Pancreas (tissue), 10 donors: Measurements from ENCODE around the gene CDC34. TPM values are rescaled to one million over a fixed set of nuclear protein-coding genes. Genes with fewer than 3 reads are reported as not detected.

Experiments used
- ATAC-seq, 4 donors: fragments of 200-7000 bp; cut with Tn5 transposase; one replicate each; pipeline versions ENCODE4 v1.8.0 to v1.9.1; 2020; ENCODE audit warnings: mild to moderate bottlenecking in 4 of 4, moderate library complexity in 4 of 4
- DNase-seq, 6 donors: peaks; one replicate each; pipeline ENCODE4 v3.0.0-alpha.2; 2020
- FAIRE-seq: peaks from 2 replicates; lab custom pipeline; 2012; peaks lifted over from hg19 to GRCh38; lab: Jason Lieb, UNC
- H3K27ac ChIP-seq, 4 donors: fragments of 200-600 bp; sonication (generic); 1 replicate in 3 of 4; 2 replicates in 1 of 4; pipeline versions ENCODE4 v1.5.0 to v1.8.0; 2020
- H3K27me3 ChIP-seq, 4 donors: fragments of 200-600 bp; one replicate each; pipeline ENCODE4 v1.8.0; 2021
- H3K36me3 ChIP-seq, 3 donors: fragments of 200-600 bp; sonication (generic) in 1 of 3; one replicate each; pipeline versions ENCODE4 v1.5.0 to v1.8.0; 2020 to 2021
- H3K4me1 ChIP-seq, 3 donors: fragments of 200-600 bp; one replicate each; pipeline ENCODE4 v1.8.0; 2021
- H3K4me3 ChIP-seq, 4 donors: fragments of 200-600 bp; sonication (generic) in 2 of 4; one replicate each; pipeline versions ENCODE4 v1.5.0 to v1.8.0; 2020 to 2021
- H3K9me3 ChIP-seq, 4 donors: fragments of 200-600 bp; one replicate each; pipeline ENCODE4 v1.8.0; 2021
- CTCF ChIP-seq, 4 donors: fragments of 200-600 bp; sonication (generic) in 3 of 4; IDR thresholded peaks; one replicate each; pipeline versions ENCODE4 v1.5.0 to v1.8.0; 2021; ENCODE audit warnings: antibody characterized with exemption in 4 of 4
- WGBS, 2 donors: extraction: QIAGEN DNeasy Blood & Tissue Kit; methylation state at CpG; one replicate each; pipeline ENCODE4 v1.1.7; 2013; 5-methylcytosine and 5-hydroxymethylcytosine counted together
- intact Hi-C, 3 donors: fragments of 100-400 bp; cut with DNase I; formaldehyde crosslinking; loops; one replicate each; pipeline versions ENCODE4 v1.11.1 to v1.14.2; 2022
- polyA plus RNA-seq, 2 donors: library from polyadenylated mRNA; stranded (reverse); fragments of 200-250 nt; gene quantifications; one replicate each; pipeline ENCODE4 v1.2.3, GENCODE V29; 2013
- total RNA-seq, 6 donors: library from RNA; stranded (reverse); fragmentation: NEBNext Ultra II Directional in 4 of 6; extraction: Animal tissue kit (Norgen Biotek cat#: 25700) in 4 of 6; gene quantifications; one replicate each; pipeline versions ENCODE4 v1.2.1 to v1.2.4, GENCODE V29; 2021 to 2023
- donor health status: healthy with polysubstance abuse.
- donor health status: DM: no; HTN: no; CAD: no; lungs with moderate emphysema.
- donor health status: DM: no; HTN: no; CAD: no.
- donor health status: control.
- donor health status: control.
- donor health status: Bipolar disorder and iron deficiency.
- donor health status: DM: yes; HTN: yes; CAD: no.
- donor health status: DM: no; HTN: no; CAD: no.
- donor health status: DM: no; HTN: no; CAD: no.
- donor health status: DM: yes; HTN: yes; CAD: no.

The CDC34 gene
- total and polyA plus RNA-seq, 8 donors: 26.2 to 107 (median 45.6) TPM

DNA sequence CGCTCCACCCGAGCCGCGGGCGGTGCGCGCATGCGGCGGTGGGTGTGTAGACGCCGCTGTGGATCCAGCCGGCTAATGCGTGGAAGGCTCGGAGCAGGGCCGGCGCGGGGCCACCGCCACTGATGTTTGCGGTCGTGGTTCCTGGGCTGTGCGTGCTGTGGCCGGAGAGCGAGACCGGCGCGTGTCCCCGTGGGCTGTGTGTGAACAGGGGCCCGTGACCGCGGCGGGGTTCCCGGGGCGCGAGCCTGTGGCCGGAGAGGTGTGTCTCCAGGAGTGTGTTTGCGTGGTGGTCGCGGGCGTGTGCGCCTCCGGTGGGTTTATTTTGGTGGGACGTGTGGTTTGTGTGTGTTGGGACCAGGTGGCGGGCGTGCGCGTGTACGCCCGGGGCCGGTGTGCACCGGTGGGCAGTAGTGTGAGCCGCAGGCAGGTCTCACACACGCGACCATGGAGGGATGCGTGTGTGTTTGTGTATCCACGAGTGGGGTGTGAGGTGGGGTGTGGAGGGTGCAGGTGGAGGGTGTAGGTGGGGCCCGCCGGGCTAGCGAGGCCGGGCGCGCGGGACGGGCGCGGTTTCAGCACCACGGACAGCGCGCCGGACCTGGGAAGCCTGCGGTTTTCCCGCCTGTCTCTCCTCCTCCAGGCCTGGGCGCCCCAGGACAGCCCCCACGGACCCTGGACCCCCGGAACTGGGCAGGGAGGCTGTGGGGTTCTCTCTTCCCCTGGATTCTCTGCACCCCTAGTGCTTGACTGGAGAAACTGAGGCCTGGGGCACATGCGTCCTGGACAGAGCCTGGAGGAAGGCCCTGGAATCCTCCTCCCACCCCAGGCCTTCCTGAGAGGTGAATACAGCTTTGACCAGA, 59.8 kb downstream of the CDC34 start:
- no peak overlapping the region for H3K4me3 ChIP-seq
- intact Hi-C loops: no loop called here
- H3K27me3 ChIP-seq: peaks cover 0 to 13% (median 4%) of the 10 kb centered on the region in 4 donors
- FAIRE-seq (no peak), ATAC-seq (peak; percentile 42 to 78 (median 64)), DNase-seq (peak in 2 of 6 donors; percentile 77)
- 27 to 33% methylated on average over 73 to 75 of the region's 75 CpGs for WGBS, 2 donors
- peaks cover 0 to 9% (median 3%) of the 10 kb centered on the region in 3 donors for H3K4me1 ChIP-seq
- H3K36me3 ChIP-seq: no peaks in the 10 kb centered on the region
- H3K27ac ChIP-seq: no peak overlapping the region
- H3K9me3 ChIP-seq: no peaks in the 10 kb centered on the region
- TF ChIP-seq CTCF (IDR thresholded peaks at IDR 0.05): no peak

Other genes with a start within 250 kb of the CDC34 start
- gene PLPP2, start 240.4 kb upstream of the CDC34 start, total RNA-seq: 10 to 100 TPM; 15.7 to 44.0 (median 24.8) TPM
- 10 to 100 TPM; 67.3 to 93.8 TPM for gene PLPP2, start 240.4 kb upstream of the CDC34 start, polyA plus RNA-seq
- gene MIER2, start 187.0 kb upstream of the CDC34 start, total RNA-seq: 10 to 100 TPM in 2 of 6 donors, 1 to 10 TPM in 4; 6.9 to 12.9 (median 8.8) TPM
- 10 to 100 TPM; 18.9 to 20.1 TPM for gene MIER2, start 187.0 kb upstream of the CDC34 start, polyA plus RNA-seq
- gene C2CD4C, start 122.6 kb upstream of the CDC34 start, total RNA-seq: 1 to 10 TPM in 2 of 6 donors, under 1 TPM in 4; 0.16 to 1.3 (median 0.59) TPM
- gene C2CD4C, start 122.6 kb upstream of the CDC34 start, polyA plus RNA-seq: 1 to 10 TPM; 1.5 to 2.1 TPM
- 100 to 1,000 TPM in 3 of 6 donors, 10 to 100 TPM in 3; 76.2 to 130 (median 99.9) TPM for gene SHC2, start 70.7 kb upstream of the CDC34 start, total RNA-seq
- 100 to 1,000 TPM; 257 to 382 TPM for gene SHC2, start 70.7 kb upstream of the CDC34 start, polyA plus RNA-seq
- gene MADCAM1, start 35.3 kb upstream of the CDC34 start, total RNA-seq: 1 to 10 TPM in 4 of 6 donors, under 1 TPM in 2; 0.66 to 4.2 (median 1.2) TPM
- 1 to 10 TPM; 2.5 to 7.5 TPM for gene MADCAM1, start 35.3 kb upstream of the CDC34 start, polyA plus RNA-seq
- gene TPGS1, start 24.3 kb upstream of the CDC34 start, total RNA-seq: 10 to 100 TPM in 4 of 6 donors, 1 to 10 TPM in 2; 8.8 to 16.2 (median 10.7) TPM
- 10 to 100 TPM; 14.3 to 29.7 TPM for gene TPGS1, start 24.3 kb upstream of the CDC34 start, polyA plus RNA-seq
- under 1 TPM in 4 of 6 donors, not detected in 2; 0.28 to 0.38 (median 0.33) TPM for gene GZMM, start 12.3 kb downstream of the CDC34 start, total RNA-seq
- gene GZMM, start 12.3 kb downstream of the CDC34 start, polyA plus RNA-seq: under 1 TPM; 0.31 to 0.38 TPM
- 100 to 1,000 TPM; 122 to 200 (median 149) TPM for gene BSG, start 40.8 kb downstream of the CDC34 start, total RNA-seq
- 100 to 1,000 TPM; 210 to 256 TPM for gene BSG, start 40.8 kb downstream of the CDC34 start, polyA plus RNA-seq
- gene HCN2, start 58.1 kb downstream of the CDC34 start, total RNA-seq: under 1 TPM; 0.12 to 0.46 (median 0.18) TPM
- gene HCN2, start 58.1 kb downstream of the CDC34 start, polyA plus RNA-seq: under 1 TPM; 0.27 to 0.82 TPM
- gene POLRMT, start 101.8 kb downstream of the CDC34 start, total RNA-seq: 10 to 100 TPM; 19.3 to 34.7 (median 24.7) TPM
- 100 to 1,000 TPM in 1 of 2 donors, 10 to 100 TPM in 1; 95.3 to 101 TPM for gene POLRMT, start 101.8 kb downstream of the CDC34 start, polyA plus RNA-seq
- under 1 TPM in 4 of 6 donors, not detected in 2; 0.12 to 0.25 (median 0.23) TPM for gene FGF22, start 108.1 kb downstream of the CDC34 start, total RNA-seq
- gene FGF22, start 108.1 kb downstream of the CDC34 start, polyA plus RNA-seq: under 1 TPM; 0.45 to 0.53 TPM
- 10 to 100 TPM; 11.9 to 21.5 (median 16.5) TPM for gene RNF126, start 131.5 kb downstream of the CDC34 start, total RNA-seq
- 10 to 100 TPM; 31.7 to 33.7 TPM for gene RNF126, start 131.5 kb downstream of the CDC34 start, polyA plus RNA-seq
- gene FSTL3, start 144.6 kb downstream of the CDC34 start, total RNA-seq: 100 to 1,000 TPM in 1 of 6 donors, 10 to 100 TPM in 3, 1 to 10 TPM in 2; 6.6 to 148 (median 18.4) TPM
- gene FSTL3, start 144.6 kb downstream of the CDC34 start, polyA plus RNA-seq: 100 to 1,000 TPM in 1 of 2 donors, 10 to 100 TPM in 1; 24.1 to 119 TPM
- gene PRSS57, start 163.7 kb downstream of the CDC34 start, total RNA-seq: not detected
- gene PRSS57, start 163.7 kb downstream of the CDC34 start, polyA plus RNA-seq: not detected
- gene PALM, start 177.2 kb downstream of the CDC34 start, total RNA-seq: 10 to 100 TPM in 1 of 6 donors, 1 to 10 TPM in 5; 3.5 to 12.6 (median 5.1) TPM
- 10 to 100 TPM in 1 of 2 donors, 1 to 10 TPM in 1; 9.2 to 10.1 TPM for gene PALM, start 177.2 kb downstream of the CDC34 start, polyA plus RNA-seq
- gene MISP, start 219.4 kb downstream of the CDC34 start, total RNA-seq: 1 to 10 TPM in 5 of 6 donors, under 1 TPM in 1; 0.63 to 2.6 (median 1.3) TPM
- 1 to 10 TPM; 1.3 to 7.5 TPM for gene MISP, start 219.4 kb downstream of the CDC34 start, polyA plus RNA-seq